Stimulated activated CD4-positive, alpha-beta T cell treated with anti-CD3 and anti-CD28 coated beads, Interleukin-4, amount 100 ng/mL, for 4 hours (primary cell): ENCODE data around the gene TTLL10.

Source experiments
- DNase-seq, 2 experiments: peaks; one replicate each; pipeline ENCODE4 v3.0.0-alpha.2; 2020

TTLL10 gene

GRCh38 chr1:1173793-1174415, at the start of gene TTLL10:
Gene TTLL10 (plus strand): TSS chr1:1173880. CDS start chr1:1179216, 5,336 bp downstream.
- peak; percentile 24 to 39 for DNase-seq

- no peak for DNase-seq
These were observed 49.2 kb upstream of the TTLL10 start for GRCh38 chr1:1124508-1124785.

- DNase-seq, result no peak
These were observed 48.7 kb upstream of the TTLL10 start for GRCh38 chr1:1124786-1125642.

DNA sequence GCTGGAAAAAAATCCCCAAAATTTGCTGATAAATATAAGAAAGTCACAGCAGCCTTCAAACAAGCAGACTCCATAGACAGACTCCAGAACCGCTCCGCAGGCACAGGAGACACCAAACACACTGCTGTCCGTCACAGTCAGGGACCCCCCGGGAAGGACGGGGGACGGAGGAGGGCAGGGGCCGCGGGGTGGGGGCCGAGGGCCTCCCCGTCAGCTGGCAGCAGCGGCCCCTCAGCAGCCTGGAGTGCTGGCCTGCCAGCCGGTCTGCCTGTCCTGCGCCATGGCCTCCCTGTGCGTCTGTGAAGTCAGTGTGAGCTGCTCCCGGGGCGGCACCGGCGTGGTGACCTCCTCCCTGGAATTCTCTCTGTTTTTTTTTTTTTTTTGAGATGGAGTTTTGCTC, 47.7 kb upstream of the TTLL10 start:
- no peak for DNase-seq

DNA sequence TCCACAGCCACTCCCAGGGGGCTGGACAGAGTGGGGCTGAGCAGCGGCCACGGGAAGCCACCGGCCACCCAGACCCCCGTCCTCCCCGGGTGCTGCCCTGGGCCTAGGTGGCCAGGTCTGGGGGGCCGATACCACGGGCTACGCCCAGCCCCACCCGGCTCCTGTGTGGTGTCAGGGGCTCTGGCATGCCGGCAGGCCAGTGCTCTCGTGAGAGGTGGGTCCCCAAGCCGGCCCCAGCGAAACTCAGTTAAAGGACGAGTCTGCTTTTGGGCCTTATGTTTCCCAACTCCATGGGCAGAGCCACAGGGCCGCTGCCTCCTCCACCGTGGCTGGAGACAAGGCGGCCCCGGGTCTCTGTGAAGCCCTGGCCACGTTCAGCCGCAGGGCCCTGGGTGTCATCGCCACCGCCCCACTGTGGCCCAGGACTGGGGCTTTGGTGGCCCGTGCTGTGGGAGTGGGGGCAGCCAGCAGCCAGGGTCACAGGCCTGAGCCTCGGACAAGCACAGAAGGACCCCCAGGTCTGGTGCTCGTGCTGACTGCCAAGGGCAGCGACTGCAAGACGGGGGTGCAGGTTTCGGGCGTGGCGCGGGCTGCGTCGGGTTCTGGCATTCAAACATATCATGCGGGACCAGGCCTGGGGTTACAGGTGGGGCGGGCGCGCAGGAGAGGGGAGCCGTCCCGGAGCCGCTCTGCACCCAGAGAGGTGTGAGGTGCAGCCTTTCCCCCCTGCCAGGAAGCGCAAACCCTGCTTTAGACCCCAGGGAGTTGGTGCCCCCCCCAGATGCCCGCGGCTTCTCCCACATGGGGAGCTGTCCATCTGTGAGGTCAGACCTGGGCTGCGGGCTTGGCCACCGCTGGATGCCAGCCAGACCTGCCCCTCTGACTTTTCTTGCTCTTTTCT, 45.9 kb upstream of the TTLL10 start:
- no peak for DNase-seq

DNA sequence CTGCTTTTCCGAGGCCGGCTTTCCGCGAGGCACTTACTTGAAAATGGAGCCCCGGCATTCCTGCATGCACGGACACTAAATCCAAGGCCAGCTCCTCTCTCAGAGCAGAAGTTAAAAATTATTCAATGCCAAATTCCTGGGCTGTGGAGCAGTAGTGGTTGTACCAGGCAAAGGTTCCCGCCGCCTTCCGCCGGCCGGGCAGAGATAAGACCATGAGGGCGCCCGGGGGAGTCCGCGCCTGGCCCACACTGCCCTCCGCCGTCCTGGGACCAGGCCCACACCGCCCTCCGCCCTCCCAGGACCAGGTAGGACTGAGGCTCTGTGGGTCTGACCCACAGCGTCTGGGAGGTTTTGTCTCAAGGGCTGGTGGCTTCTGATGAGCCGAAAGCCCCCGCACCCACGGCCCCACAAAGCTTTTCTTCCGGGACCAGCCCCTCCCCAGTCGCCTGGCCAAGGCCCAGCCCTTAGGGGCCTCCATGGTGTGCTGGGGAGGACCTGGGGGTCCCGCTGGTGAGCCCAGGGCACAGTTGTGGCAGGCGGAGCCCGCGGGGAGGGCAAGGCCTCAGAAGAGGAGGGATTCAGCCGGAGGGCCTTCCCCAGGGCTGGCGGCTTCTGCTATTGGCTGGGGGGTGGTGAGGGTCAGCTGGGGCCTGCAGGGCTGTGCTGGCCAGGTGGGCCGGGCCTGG, 45.1 kb upstream of the TTLL10 start:
- no peak for DNase-seq

GRCh38 chr1:1129381-1129821, 44.3 kb upstream of the TTLL10 start:
- DNase-seq, result no peak

DNA sequence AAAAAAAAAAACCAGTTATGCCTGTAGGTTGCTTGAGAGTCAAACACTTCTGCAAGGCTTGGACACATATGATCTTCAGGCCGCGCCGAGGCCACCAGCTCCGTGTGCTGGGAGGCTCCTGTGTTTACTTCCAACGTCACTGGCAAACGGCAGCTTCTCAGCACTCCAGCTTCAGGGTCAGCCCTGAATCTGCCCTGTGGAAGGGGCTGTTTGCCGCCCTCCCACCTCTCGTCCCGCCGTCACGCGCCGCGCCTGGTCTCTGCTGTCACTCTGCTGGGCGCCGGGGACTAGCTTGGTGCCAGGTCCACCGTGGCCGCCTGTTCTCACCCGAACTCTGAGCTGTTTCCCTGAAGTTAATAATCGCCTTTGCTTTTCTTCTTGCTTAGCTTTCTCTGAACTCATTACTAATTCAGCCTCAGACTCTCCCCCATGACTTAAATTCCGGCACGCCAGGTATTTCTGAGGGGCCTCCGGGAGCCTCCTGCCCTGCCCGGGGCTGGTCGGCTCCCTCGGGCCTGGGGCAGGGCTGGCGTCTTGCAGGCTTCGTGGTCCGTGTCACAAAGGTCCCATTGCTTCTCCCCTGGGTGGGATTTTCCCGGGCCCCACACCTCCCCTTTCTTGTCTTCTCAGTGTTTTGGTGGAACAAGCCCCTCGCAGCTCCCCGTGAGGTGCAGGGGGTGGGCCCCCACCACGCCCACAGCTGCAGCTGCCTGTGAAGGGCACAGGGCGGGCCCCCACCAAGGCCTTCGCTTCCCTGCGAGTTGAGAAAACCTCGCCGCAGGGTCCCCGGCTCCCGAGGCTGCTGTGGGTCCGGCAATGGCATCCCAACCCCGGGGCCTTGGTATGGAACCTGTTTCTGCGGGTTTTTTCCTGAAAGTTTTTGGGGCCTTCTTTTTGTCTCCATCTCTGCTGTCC, 43.2 kb upstream of the TTLL10 start:
- no peak for DNase-seq

- DNase-seq, result no peak
These were observed 41.4 kb upstream of the TTLL10 start for GRCh38 chr1:1132042-1132950.

GRCh38 chr1:1132956-1133750, 40.5 kb upstream of the TTLL10 start:
- DNase-seq, result no peak

GRCh38 chr1:1134300-1134970, 39.2 kb upstream of the TTLL10 start:
- no peak for DNase-seq

- no peak for DNase-seq
These were observed 38.1 kb upstream of the TTLL10 start for GRCh38 chr1:1135339-1136136.

GRCh38 chr1:1136547-1137230, 37.0 kb upstream of the TTLL10 start:
- peak in 1 of 2 experiments; percentile 21 for DNase-seq

GRCh38 chr1:1137256-1138045, 36.2 kb upstream of the TTLL10 start:
- peak; percentile 70 to 81 for DNase-seq

DNA sequence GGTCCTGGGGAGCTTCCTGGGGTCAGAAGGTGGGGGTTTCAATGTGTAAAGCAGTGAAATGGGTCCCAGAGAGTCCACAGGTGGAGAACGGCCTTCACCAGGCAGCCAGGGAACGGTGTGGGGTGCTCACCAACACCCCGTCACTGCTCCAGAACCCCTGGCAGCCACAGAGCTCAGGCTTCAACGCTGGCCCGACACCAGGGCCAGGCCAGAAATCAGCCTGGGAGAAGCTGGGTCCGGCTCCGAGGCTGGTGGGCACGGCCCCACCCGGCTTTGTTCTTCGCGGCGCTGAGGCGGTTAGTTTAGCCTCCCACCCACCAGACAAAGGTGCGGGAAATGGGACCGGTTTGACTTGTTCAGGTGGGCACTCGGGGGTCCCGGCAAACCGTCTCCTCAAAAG, 33.0 kb upstream of the TTLL10 start:
- DNase-seq, result no peak

- no peak for DNase-seq
These were observed 32.3 kb upstream of the TTLL10 start for GRCh38 chr1:1141244-1141910.
